ENCODE data around the gene IPCEF1. TPM values are rescaled to one million over a fixed set of nuclear protein-coding genes. Genes with fewer than 3 reads are reported as not detected.

The IPCEF1 gene, protein sequence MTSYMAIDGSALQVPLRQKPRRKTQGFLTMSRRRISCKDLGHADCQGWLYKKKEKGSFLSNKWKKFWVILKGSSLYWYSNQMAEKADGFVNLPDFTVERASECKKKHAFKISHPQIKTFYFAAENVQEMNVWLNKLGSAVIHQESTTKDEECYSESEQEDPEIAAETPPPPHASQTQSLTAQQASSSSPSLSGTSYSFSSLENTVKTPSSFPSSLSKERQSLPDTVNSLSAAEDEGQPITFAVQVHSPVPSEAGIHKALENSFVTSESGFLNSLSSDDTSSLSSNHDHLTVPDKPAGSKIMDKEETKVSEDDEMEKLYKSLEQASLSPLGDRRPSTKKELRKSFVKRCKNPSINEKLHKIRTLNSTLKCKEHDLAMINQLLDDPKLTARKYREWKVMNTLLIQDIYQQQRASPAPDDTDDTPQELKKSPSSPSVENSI
- total RNA-seq = under 0.01 TPM in 1 of 2 replicates, not detected in the other

GRCh38 chr6:154356690-154357089 lies at the start of gene IPCEF1:
TSS of gene IPCEF1 (minus strand) at chr6:154356803. CDS start at chr6:154265947, 90,856 bp downstream.

Other genes with a start within 250 kb of the IPCEF1 start
- 3.1 and 7.4 TPM in 2 replicates for gene CNKSR3, start 153.9 kb upstream of the IPCEF1 start, total RNA-seq

All from placental pericyte (primary cell).